ENCODE results near the gene LPCAT1.
"Not testable (repeated sequence)": the region's sequence is repeated elsewhere in the genome, so short reads cannot be mapped to it uniquely, and the experiment has no call there.

The LPCAT1 gene

GRCh38 chr5:1423901-1424603, 99.7 kb downstream of the LPCAT1 start:
- DNase-seq (ENCODE audit: low spot score): no peak

- not testable (repeated sequence) for DNase-seq (ENCODE audit: low spot score)
Observed at GRCh38 chr5:1422522-1422921, 101.2 kb downstream of the LPCAT1 start.

DNA sequence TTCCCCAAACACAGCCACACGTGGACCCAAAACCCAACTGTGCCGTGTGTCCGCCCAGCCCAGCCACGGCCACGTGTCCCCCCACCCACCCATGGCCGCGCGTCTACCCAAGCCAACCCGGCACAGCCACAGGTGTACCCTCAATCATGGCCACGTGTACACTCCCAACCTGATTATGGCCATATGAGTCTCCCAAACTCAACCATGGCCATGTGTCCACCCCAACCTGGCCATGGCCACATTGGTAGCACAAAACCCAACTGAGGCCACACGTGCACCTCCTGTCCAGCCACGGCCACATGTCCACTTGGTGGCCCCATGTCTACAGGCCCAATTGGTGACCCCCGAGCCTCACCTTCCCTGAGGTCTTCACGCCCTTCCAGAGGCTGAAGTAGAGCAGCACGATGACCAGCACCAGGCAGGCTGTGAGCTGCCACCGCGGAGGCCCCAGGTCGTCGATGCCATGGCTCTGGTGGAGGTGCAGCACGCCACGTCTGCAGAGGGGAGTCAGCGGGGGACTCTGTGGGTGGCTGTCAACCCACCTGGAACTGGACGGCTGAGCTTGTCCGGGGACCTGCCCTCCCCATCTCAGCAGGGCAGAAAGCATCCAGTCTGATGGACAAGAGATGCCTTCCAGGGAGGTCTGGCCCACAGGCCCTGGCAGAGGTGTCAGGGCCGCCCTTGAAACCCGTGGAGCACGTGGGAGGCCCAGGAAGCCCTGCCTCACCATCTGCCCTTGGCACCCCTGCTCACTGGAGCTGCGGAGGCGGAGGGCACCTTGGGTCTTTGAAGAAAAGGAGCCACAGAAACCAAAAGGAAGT, 102.0 kb downstream of the LPCAT1 start:
- no peak for DNase-seq (ENCODE audit: low spot score)

DNA sequence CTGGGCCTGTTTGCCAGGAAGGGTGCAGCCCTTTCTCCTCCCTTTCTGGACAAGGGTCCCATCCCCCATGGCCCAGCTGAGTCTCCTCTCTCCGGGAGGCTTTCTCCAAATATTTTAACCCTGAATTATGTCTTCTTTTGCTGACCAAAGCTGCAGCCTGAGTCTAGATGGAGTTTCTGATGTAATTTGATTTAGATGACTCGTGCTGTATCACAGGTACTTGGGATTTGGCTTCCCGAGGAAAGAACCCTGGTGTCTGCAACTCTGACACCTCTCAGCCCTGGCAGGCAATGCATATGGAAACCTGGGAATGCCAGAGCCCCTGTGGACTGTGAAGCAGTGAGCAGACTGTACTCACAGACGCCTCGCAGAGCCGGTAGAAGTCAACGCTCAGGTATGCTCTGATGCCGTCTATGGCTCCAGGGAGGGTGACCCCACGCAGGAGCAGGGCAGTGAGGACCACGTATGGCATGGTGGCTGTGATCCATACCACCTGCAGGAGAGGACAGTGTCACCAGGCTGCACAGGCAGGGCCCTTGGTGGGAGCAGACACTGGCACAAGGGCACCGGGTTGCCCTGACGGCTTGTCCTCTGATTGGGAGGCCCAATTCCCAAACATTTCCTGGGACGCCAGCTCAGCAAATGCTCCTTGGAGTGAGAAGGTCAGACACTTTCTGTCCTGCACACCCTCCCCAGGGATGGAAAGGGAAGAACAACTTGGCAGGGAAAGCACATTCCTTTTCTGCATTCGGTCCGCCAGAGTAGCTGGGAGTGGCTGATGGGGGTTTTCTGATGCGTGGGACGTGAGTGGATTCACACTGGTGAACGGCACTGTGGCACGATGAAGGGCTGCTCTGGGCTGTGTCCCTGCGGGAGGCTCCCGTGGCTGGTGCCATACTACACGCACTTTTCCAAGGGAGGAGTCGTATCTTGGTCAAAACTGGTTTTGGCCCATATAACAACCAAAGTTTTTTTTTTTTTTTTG, 103.3 kb downstream of the LPCAT1 start:
- peak; percentile 1 for DNase-seq (ENCODE audit: low spot score)

DNA sequence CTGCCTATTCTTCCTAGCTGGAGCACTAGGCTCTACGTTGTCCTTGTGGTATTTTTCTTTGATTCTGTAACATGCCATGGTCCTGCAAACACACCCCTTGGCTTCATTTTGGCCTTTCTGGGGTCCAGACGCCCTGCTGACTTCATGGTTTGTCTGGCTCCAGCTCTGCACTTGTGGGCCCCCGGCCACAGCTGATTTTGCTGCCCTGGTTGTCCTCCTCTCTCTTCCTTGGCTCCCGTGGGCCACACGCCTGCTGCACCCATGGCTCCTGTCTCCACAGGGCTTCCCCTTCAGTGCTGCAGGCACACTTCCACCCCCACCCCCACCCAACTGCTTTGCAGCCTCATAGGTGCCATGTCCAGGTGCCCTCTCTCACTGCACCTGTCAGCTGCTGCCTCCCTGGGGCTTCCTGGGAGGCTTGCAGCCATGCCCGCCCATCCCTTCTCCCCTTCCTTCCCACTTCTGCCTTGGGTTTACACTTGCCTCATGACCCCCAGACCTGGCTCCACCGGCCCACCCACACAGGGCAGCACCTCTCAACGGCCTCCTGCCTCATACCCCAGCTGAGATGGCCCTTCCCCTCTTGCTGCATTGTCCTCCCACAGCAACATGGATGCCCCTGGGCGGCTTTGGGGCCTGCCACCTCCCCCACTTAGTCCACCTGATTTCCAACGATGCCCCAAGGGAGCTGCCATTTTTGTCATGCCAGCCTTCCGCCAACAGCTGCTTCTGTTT, 104.1 kb downstream of the LPCAT1 start:
- DNase-seq (ENCODE audit: low spot score): no peak

DNA sequence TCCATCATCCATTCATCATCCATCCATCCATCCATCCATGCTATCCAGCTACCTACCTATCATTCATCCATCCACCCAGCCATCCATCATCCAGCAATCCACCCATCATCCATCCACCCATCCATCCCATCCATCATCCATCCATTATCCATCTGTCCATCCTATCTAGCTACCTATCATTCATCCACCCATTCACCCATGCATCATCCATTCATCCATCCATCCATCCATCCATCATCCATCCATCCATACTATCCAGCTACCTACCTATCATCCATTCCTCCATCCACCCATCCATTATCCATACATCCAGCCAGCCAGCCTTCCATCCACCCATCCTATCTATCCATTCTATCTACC, 104.9 kb downstream of the LPCAT1 start:
- DNase-seq (ENCODE audit: low spot score): no peak

- no peak for DNase-seq (ENCODE audit: low spot score)
Observed at GRCh38 chr5:1418238-1418920, 105.4 kb downstream of the LPCAT1 start.

- no peak for DNase-seq (ENCODE audit: low spot score)
Observed at GRCh38 chr5:1417586-1418225, 106.1 kb downstream of the LPCAT1 start.

DNA sequence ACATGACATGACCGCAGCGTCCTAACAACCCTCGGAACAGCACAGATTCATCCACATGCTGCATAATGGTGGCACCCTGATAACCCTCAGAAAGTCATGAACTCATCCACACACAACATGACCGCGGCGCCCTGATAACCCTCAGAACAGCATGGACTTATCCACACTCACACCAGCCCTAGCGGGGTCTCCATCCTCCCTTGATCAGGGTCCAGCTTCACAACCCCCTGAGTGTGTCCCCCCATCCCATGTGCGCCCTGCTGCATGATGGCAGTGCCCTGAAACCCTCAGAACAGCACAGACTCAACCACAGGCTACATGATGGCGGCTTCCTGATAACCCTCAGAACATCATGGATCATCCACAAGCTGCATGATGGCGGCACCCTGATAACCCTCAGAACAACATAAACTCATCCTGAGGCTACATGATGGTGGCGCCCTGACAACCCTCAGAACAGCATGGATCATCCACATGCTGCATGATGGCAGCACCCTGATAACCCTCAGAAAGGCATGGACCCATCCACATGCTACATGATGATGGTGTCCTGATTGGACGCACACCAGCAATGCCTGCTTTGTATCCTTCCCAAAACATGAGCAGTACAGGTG, 106.8 kb downstream of the LPCAT1 start:
- no peak for DNase-seq (ENCODE audit: low spot score)

GRCh38 chr5:1415626-1416360, 108.0 kb downstream of the LPCAT1 start:
- no peak for DNase-seq (ENCODE audit: low spot score)

GRCh38 chr5:1415059-1415425, 108.7 kb downstream of the LPCAT1 start:
- DNase-seq (ENCODE audit: low spot score): no peak

GRCh38 chr5:1414311-1415058, 109.3 kb downstream of the LPCAT1 start:
- no peak for DNase-seq (ENCODE audit: low spot score)

- DNase-seq (ENCODE audit: low spot score): no peak
Observed at GRCh38 chr5:1413611-1414241, 110.0 kb downstream of the LPCAT1 start.

GRCh38 chr5:1413211-1413610, 110.5 kb downstream of the LPCAT1 start:
- no peak for DNase-seq (ENCODE audit: low spot score)

DNA sequence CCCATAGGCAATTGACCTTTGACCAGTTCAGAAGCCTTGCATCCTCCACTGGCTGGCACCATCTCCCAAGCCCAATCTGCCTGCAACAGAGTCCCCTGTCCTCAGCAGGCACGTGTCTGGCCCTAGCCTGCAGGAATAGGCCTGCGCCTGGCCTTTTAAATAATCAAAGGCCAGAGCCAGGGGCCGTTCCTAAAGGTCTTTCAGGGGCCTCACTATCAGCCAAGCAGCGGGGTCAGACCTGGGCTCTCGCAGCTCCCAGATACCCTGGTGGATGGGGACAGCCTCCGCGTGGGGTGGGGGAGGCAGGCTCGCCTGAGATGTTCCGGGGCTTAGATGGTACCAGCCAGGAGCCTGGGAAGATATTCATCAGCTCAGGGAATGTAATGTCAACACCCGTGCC, 111.1 kb downstream of the LPCAT1 start:
- no peak for DNase-seq (ENCODE audit: low spot score)

GRCh38 chr5:1412163-1412562, 111.6 kb downstream of the LPCAT1 start:
- DNase-seq (ENCODE audit: low spot score): no peak

Data from pons (tissue), 1 donor.